Bladder microvascular endothelial cell (primary cell): Measurements from ENCODE around the gene GFM2. TPM values are rescaled to one million over a fixed set of nuclear protein-coding genes. Genes with fewer than 3 reads are reported as not detected.

Source experiments
- total RNA-seq: library from RNA; depleted of rRNA; stranded (reverse); fragments of >200 nt; gene quantifications from 2 replicates; pipeline ENCODE4 v1.2.3, GENCODE V29; 2014

Gene GFM2, protein sequence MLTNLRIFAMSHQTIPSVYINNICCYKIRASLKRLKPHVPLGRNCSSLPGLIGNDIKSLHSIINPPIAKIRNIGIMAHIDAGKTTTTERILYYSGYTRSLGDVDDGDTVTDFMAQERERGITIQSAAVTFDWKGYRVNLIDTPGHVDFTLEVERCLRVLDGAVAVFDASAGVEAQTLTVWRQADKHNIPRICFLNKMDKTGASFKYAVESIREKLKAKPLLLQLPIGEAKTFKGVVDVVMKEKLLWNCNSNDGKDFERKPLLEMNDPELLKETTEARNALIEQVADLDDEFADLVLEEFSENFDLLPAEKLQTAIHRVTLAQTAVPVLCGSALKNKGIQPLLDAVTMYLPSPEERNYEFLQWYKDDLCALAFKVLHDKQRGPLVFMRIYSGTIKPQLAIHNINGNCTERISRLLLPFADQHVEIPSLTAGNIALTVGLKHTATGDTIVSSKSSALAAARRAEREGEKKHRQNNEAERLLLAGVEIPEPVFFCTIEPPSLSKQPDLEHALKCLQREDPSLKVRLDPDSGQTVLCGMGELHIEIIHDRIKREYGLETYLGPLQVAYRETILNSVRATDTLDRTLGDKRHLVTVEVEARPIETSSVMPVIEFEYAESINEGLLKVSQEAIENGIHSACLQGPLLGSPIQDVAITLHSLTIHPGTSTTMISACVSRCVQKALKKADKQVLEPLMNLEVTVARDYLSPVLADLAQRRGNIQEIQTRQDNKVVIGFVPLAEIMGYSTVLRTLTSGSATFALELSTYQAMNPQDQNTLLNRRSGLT
- 25.9 and 52.1 TPM in 2 replicates for total RNA-seq

DNA sequence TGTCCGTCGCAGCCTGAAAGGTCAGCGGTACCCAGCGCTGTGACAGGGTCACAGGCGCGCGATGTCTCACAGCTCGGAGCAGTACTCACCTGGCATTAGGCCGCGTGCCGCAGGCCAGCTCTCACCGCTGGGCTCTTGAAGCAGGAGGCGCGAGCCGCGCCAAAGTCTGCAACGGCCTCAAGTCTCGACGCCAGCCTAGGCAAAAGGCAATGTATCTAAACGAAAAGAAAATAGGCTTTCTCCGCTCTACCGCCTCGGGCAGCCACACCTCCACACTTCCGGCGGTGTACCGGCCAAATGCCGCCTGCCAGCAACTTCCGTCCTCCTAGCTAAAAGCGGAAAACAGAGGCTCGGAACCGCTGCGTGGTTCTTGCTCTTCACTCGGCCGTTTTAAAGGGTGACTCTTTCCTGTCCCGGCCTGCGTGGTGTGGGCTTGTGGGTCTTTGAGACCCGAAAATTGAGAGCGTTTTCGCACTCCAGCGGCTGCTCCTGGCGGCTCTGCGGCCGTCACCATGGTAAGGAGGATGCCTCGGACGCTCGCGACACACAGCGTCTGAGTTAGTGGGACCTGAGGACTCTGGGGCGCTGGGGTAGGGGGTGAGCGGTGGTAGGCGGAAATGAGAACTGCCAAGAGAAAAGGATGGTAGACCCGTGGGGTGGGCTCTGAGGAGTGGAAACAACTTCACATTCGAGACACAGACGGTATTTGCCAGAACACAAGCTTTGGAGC is at the start of gene GFM2, which contains the start of gene NSA2:
Gene GFM2, minus strand, starts transcription at position 269 of the 730 bp plus-strand sequence. CDS start 3,375 bp downstream, outside the sequence.
Gene NSA2, plus strand, starts transcription at position 401 of the 730 bp plus-strand sequence. Its CDS starts 112 bp downstream, at position 513.

DNA sequence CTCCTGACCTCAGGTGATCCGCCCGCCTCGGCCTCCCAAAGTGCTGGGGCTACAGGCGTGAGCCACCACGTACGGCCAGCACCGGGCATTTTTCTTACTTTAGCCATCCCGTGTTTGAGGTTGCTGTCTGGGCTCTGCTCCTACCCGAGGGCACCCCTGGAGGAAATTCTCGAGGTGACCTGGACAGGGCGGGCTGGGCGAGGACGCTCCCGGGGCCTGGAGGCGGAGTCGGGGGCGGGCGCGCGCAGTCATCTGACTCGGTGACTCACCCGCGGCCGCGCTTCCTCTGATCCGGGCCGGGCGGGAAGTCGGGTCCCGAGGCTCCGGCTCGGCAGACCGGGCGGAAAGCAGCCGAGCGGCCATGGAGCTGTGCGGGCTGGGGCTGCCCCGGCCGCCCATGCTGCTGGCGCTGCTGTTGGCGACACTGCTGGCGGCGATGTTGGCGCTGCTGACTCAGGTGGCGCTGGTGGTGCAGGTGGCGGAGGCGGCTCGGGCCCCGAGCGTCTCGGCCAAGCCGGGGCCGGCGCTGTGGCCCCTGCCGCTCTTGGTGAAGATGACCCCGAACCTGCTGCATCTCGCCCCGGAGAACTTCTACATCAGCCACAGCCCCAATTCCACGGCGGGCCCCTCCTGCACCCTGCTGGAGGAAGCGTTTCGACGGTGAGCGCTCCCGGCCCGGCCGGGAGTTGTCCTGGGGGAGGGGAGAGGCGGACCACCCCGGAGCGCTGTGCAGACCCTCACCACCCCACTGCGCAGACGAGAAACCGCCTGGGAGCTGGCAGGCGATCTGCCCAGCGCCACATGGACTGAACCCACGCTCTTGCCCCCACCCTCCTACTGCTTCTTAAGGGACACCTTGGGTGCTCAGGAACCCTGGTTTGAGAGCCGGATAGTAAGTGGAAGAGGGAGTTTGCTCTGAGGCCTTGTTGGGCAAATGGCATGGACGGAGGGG is 81.7 kb downstream of the GFM2 start, which contains the start of gene HEXB:
Gene HEXB, plus strand, starts transcription at position 334 of the 952 bp plus-strand sequence. Its CDS starts 28 bp downstream, at position 362.

Other genes with a start within 250 kb of the GFM2 start
- 25.7 and 32.2 TPM in 2 replicates for gene ENC1, start 126.4 kb downstream of the GFM2 start, total RNA-seq
- 161 and 180 TPM in 2 replicates for gene HEXB, start 81.9 kb downstream of the GFM2 start, total RNA-seq
- 59.3 and 75.6 TPM in 2 replicates for gene NSA2, start 132 bp upstream of the GFM2 start, total RNA-seq
- 0.16 and 4.3 TPM in 2 replicates for gene FAM169A, start 99.3 kb upstream of the GFM2 start, total RNA-seq